ENCODE data around the gene HIKESHI.
A peak's percentile ranks its signal among the peaks of the same experiment; 100 is the strongest.

Gene HIKESHI

DNA sequence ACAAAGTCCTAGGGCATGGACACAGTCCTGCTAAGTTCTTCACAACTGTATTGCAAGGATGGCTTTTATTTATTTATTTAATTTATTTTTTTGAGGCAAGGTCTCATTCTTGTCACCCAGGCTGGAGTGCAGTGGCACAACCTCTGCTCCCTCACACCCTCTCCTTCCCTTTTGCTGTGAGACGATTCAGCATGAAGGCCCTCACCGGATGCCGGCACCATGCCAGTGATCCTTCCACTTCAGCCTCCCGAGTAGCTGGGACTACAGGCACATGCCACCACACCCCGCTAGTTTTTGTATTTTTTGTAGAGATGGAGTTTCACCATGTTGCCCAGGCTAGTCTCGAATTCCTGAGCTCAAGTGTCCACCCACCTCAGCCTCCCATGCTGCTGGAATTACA lies 39.7 kb upstream of the HIKESHI start:
- TF ChIP-seq, protein P1, sequence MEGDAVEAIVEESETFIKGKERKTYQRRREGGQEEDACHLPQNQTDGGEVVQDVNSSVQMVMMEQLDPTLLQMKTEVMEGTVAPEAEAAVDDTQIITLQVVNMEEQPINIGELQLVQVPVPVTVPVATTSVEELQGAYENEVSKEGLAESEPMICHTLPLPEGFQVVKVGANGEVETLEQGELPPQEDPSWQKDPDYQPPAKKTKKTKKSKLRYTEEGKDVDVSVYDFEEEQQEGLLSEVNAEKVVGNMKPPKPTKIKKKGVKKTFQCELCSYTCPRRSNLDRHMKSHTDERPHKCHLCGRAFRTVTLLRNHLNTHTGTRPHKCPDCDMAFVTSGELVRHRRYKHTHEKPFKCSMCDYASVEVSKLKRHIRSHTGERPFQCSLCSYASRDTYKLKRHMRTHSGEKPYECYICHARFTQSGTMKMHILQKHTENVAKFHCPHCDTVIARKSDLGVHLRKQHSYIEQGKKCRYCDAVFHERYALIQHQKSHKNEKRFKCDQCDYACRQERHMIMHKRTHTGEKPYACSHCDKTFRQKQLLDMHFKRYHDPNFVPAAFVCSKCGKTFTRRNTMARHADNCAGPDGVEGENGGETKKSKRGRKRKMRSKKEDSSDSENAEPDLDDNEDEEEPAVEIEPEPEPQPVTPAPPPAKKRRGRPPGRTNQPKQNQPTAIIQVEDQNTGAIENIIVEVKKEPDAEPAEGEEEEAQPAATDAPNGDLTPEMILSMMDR (IDR thresholded peaks at IDR 0.05; ENCODE audit: low read depth, low read length) = no peak

DNA sequence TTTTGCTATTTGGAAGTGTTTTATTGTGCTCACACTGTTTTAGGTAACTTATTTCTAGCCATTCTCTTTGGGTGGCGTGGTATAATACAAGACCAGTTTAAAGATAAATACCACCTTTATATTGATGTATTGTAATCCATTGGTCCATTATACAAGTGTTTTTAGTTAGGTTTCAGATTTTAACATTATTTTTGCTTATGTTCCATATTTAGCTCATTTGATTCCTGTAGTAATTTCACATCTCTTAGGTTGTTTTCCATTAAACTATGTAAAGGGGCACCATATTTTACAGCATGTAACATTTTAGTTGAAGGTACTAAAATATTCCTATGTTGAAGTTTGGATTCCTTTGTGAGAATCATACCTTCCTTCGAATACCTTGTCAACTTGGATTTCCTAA lies 37.4 kb upstream of the HIKESHI start:
- TF ChIP-seq, protein P1 (IDR thresholded peaks at IDR 0.05; ENCODE audit: low read depth, low read length) = no peak
- Histone ChIP-seq H3K36me3 (peaks cover 21% of the 10 kb centered on the region), H3K4me1 (no peaks in the 10 kb centered on the region), H3K9me3 (no peaks in the 10 kb centered on the region), H3K4me3 (ENCODE audit: low read depth, low read length) (no peak overlapping the region), H3K27me3 (no peaks in the 10 kb centered on the region)
- no peak for DNase-seq

More for the DNA sequence above, 39.7 kb upstream of the HIKESHI start:
- no peaks in the 10 kb centered on the region for H3K27me3 ChIP-seq
- H3K4me3 ChIP-seq (ENCODE audit: low read depth, low read length) = no peak overlapping the region
- H3K36me3 ChIP-seq = peaks cover 20% of the 10 kb centered on the region
- H3K4me1 ChIP-seq = no peaks in the 10 kb centered on the region
- no peak for DNase-seq
- H3K9me3 ChIP-seq = no peaks in the 10 kb centered on the region

DNA sequence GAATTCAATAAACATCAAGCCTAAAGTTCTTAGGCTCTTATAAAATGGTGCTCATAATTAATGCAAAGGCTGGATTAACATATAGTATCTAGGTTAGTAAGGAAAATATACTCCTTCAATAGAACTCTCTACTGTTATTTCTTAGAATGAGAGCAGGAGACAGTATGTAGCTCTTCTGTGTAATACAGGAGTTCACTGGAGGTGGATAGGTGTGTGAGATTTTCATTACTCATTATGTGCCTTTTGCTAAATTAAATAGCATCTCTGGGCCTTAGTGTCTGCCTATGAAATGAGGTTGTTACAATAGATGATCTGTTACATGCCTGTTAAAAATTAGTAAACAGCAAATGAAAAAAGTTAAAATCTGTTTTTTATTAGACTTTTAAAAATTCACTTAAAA lies 36.8 kb upstream of the HIKESHI start:
- Histone ChIP-seq H3K4me3 (ENCODE audit: low read depth, low read length) (no peak overlapping the region), H3K27me3 (no peaks in the 10 kb centered on the region), H3K4me1 (no peaks in the 10 kb centered on the region), H3K9me3 (no peaks in the 10 kb centered on the region), H3K36me3 (peaks cover 22% of the 10 kb centered on the region)
- DNase-seq = no peak
- TF ChIP-seq, protein P1 (IDR thresholded peaks at IDR 0.05; ENCODE audit: low read depth, low read length) = no peak

DNA sequence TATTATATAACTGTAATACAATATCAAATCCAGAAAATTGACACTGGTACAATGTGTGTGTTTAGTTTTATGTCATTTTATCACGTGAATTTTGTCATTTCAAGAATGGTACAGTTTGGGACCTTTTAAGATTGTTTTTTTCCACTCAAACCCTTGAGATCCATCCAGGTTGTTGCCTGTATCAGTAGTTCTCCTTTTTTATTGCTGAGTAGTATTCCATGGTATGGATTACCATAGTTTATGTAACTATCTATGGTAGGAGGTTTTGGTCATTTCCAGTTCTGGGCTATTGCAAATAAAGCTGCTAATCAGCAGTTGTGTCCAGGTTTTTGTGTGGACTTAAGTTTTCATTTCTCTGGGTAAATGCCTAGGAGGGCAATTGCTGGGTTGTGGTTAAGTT lies 32.4 kb upstream of the HIKESHI start:
- H3K27me3 ChIP-seq = no peaks in the 10 kb centered on the region
- DNase-seq = no peak
- H3K4me1 ChIP-seq = no peaks in the 10 kb centered on the region
- H3K9me3 ChIP-seq = no peaks in the 10 kb centered on the region
- H3K4me3 ChIP-seq (ENCODE audit: low read depth, low read length) = no peak overlapping the region
- TF ChIP-seq, protein P1 (IDR thresholded peaks at IDR 0.05; ENCODE audit: low read depth, low read length) = no peak
- H3K36me3 ChIP-seq = peaks cover 8% of the 10 kb centered on the region; the same call in 1 of the 2 replicates

DNA sequence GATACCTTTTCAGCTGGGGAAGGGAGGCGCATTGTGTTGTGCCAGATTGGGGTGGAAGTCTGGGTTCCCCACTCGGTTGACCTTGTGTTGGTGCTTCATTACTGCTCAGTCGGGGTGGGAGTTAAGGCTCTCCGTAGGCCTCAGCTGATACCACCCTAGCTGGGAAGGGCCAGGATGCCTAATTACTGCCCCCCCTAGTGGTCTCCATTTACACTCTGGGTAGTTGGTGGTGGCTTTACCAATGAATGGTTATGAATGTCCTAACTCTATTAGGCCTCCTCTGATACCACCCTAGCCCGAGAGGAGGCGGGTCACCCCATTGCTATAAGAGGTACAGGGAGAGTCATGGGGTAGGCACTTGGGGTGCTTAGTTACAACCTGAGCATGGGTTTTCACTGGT lies 27.5 kb upstream of the HIKESHI start:
- no peaks in the 10 kb centered on the region for H3K27me3 ChIP-seq
- DNase-seq = peak; percentile 8
- H3K9me3 ChIP-seq = no peaks in the 10 kb centered on the region
- H3K4me3 ChIP-seq (ENCODE audit: low read depth, low read length) = no peak overlapping the region
- no peaks in the 10 kb centered on the region for H3K4me1 ChIP-seq
- H3K36me3 ChIP-seq = peaks cover 16% of the 10 kb centered on the region
- TF ChIP-seq, protein P1 (IDR thresholded peaks at IDR 0.05; ENCODE audit: low read depth, low read length) = peak; percentile 42

DNA sequence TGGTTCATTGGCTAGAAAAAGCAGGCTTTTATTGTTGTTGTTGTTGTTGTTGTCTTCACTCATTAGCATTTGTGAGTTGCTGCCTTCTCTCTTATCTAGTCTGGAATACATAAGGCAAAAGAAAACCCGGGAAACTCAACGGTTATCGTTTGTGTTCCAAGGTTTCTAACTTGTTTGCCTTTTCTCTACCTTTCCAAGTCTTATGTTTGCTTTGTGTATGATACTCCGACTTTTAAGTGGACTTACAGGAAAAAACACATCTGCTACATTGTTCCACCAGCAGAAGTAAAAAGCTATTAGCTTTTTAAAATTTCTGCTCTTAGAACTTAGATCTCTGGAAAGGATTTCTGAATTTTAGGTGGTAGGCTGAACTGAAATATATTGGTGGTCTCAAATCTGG lies 27.0 kb upstream of the HIKESHI start:
- no peaks in the 10 kb centered on the region for H3K9me3 ChIP-seq
- H3K36me3 ChIP-seq = peaks cover 13% of the 10 kb centered on the region
- H3K4me3 ChIP-seq (ENCODE audit: low read depth, low read length) = no peak overlapping the region
- TF ChIP-seq, protein P1 (IDR thresholded peaks at IDR 0.05; ENCODE audit: low read depth, low read length) = no peak
- no peaks in the 10 kb centered on the region for H3K4me1 ChIP-seq
- no peak for DNase-seq
- H3K27me3 ChIP-seq = no peaks in the 10 kb centered on the region
